DMS53 (cell line): ENCODE results near the gene NPHP4.
A peak's percentile ranks its signal among the peaks of the same experiment; 100 is the strongest.

Experiments used
- DNase-seq: peaks from one replicate; lab custom pipeline; 2025; lab: John Stamatoyannopoulos, UW

Gene NPHP4

GRCh38 chr1:5831600-5832335 lies 160.5 kb downstream of the NPHP4 start:
- DNase-seq, result no peak

GRCh38 chr1:5830771-5831599 lies 161.2 kb downstream of the NPHP4 start:
- peak; percentile 34 for DNase-seq

- no peak for DNase-seq
Measured at GRCh38 chr1:5829414-5829813, 162.8 kb downstream of the NPHP4 start.

GRCh38 chr1:5828308-5828935 lies 163.8 kb downstream of the NPHP4 start:
- DNase-seq, result no peak

DNA sequence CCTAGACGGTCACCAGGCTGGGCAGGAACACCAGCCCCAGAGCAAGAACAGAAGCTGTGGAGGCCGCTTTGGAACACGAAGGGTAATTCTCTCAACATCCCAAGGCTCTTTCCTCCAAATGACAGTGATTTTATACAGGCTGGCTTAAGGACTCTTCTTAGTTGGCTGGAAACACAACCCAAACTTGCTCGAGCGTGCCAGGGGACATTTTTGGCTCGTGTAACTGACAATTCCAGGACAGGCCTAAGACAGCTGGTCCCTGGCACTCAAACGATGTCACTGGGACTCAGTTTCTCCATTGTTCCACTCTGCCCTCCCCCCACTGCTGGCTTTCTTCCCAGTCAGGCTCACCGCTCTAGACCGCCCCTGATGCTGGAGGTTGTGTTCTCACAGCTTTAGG lies 164.7 kb downstream of the NPHP4 start:
- DNase-seq, result no peak

GRCh38 chr1:5826601-5827000 lies 165.6 kb downstream of the NPHP4 start:
- DNase-seq, result no peak

DNA sequence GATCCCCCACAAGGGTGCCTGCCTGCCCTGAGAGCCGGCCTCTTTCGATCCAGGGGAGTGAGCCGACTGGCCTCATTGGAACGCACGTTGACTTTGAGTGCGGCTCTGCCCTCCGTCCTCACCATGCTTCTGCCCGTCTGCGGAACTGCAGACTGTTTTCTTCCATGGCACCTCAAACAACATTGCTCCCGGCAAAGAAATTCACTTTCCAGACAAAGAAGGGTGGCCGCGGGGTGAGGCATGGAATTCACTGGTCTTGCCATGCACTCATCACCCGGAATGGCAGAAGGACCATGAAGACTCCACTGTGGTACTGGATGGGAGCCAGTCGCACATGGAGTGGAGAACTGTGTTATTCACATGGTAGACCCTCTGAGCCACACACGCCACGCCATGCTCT lies 169.5 kb downstream of the NPHP4 start:
- no peak for DNase-seq

- DNase-seq, result no peak
Measured at GRCh38 chr1:5822266-5822665, 170.0 kb downstream of the NPHP4 start.

DNA sequence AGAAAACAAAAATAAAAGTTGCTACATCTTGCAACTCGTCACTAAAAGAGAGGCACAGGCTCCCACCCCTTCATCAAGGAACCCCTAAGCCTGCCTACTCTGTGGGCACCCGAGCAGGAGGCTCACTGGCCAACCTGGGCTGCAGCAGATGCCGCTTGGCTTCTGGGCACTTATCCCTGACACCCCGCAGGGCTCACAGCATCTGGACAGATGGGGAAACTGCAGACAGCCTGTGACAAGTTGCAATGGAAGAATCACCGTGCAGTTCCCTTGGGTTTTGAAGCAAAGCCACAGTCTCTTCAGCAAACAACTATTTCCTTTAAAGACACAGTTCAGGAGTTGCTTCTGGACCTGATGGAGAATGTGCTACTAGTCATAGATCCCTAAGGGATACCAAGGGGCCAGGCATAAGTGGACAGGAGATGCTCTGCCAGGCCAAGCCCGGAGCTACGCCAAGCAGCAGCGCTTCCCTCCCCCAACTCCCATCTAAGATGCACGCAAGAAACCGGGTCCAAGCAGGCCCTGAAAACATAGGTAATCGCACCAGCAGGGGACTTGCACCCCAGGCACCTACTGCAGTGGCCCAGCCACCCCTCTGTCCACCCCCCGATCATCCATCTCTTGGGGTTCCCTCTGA lies 170.6 kb downstream of the NPHP4 start:
- no peak for DNase-seq

DNA sequence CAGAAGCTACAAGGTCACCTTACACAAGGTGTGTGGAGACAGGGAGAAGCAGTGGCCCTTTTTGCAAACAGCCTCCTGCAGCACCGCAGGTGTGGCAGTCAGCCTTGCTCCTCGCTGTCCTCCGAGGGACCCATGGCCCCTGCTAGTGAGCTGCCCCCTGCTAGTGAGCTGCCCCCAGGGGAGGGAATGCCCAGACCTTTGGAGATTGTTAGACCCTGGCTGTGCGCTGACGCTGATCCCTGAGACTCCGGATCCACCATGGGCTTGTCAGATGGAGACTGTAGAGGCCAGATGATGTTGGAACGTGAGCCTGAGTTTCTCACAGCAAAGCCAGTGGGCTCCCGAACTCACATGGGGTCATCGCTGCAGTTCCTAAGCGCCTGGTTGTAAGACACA lies 172.2 kb downstream of the NPHP4 start:
- DNase-seq, result no peak

DNA sequence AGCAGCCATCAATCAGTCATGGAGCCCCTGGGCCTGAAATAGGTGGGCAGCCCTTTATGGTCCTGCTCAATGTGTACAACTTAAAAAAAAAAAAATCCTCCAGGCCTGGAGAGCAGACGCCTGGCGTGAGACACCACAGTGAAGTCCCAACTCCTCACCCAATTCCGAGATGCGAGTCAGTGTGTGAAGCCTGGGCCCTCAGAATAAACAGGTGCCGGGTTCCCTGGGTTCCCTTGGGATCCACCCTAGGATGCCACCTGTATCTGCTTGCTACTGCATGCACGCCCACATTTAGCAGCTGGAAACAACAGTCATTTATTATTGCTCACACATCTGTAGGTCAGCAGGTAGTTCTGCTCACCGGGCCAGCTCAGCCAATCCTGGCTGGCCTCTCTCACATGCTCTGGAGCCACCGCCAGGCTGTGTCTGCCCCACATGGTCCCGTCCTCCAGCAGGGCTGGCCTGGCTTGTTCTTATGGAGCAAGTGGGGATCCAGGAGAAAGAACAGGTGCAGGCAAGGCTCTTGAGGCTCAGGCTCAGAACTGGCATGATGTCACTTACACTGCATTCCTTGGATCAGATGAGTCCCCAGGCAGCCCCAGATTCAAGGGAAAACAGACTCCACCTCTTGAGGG lies 172.7 kb downstream of the NPHP4 start:
- no peak for DNase-seq

DNA sequence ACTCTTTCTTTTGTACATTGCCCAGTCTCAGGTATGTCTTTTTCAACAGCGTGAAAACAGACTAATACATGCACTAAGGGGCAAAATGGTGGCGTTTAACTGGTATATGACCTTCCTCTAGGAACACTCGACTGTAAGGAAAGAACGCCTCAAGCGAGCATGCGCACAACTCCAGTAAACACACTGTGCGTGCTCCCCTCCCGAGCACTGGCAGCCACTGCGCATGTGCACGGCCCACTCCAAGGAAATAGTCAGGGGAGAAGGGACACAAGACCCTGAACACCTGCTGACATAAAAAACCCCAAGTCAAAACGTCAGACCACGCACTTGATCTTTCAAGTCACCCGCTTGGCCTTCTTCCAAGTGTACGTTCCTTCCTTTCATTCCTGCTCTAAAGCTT lies 173.5 kb downstream of the NPHP4 start:
- DNase-seq, result no peak

DNA sequence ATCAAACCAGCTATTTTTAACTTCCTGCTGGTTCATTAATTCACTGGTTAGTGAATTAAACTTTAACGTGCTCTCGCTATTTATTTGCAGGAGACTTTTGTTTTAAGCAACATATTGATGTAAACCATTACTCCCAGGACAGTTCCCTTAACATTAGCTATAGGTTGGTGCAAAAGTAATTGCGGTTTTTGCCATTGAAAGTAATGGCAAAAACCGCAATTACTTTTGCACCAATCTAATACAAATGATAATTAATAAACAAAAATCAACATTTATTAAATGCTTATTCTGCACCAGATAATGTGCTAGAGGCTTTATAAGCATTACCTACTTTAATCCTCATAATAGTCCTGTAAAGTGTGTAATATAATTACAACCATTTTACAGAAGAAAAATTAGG lies 176.5 kb downstream of the NPHP4 start:
- no peak for DNase-seq

- no peak for DNase-seq
Measured at GRCh38 chr1:5815211-5815610, 177.0 kb downstream of the NPHP4 start.

GRCh38 chr1:5814046-5814619 lies 178.1 kb downstream of the NPHP4 start:
- no peak for DNase-seq

GRCh38 chr1:5813480-5813879 lies 178.7 kb downstream of the NPHP4 start:
- DNase-seq, result no peak
